Adrenal gland (tissue), 12 donors: ENCODE results near the gene HLCS. TPM values are rescaled to one million over a fixed set of nuclear protein-coding genes. Genes with fewer than 3 reads are reported as not detected.

ENCODE experiments used
- DNase-seq, 7 donors: peaks; one replicate each; pipeline ENCODE4 v3.0.0-alpha.2; 2019 to 2020
- H3K27ac ChIP-seq, 5 donors: fragments of 200-600 bp; sonication (generic) in 4 of 5; 1 replicate in 3 of 5; 2 replicates in 2 of 5; pipeline versions ENCODE4 v1.5.1 to v1.8.0; 2016 to 2020; ENCODE audit warnings: mild to moderate bottlenecking in 1 of 5
- H3K27me3 ChIP-seq: fragments of 200-600 bp; 2 replicates; pipeline ENCODE4 v1.8.0; 2021
- H3K36me3 ChIP-seq, 2 donors: fragments of 200-600 bp; replicated peaks in 1 of 2; 1 replicate in 1 of 2; 2 replicates in 1 of 2; pipeline versions ENCODE4 v1.5.1 to v1.8.0; 2018 to 2022
- H3K4me1 ChIP-seq, 2 donors: fragments of 200-600 bp; replicated peaks in 1 of 2; 1 replicate in 1 of 2; 2 replicates in 1 of 2; pipeline versions ENCODE4 v1.5.1 to v1.8.0; 2018 to 2021
- H3K4me3 ChIP-seq, 4 donors: fragments of 200-600 bp; sonication (generic) in 3 of 4; one replicate each; pipeline ENCODE4 v1.5.1; 2016 to 2018
- H3K9me3 ChIP-seq, 3 donors: fragments of 200-600 bp; sonication (generic) in 1 of 3; replicated peaks in 1 of 3; 1 replicate in 2 of 3; 2 replicates in 1 of 3; pipeline versions ENCODE4 v1.5.1 to v1.8.0; 2016 to 2021
- CTCF ChIP-seq, 6 experiments: fragments of 450-650 bp in 4 of 6; fragments of 200-600 bp in 2 of 6; sonication (generic) in 1 of 6; IDR thresholded peaks; 1 replicate in 5 of 6; 2 replicates in 1 of 6; pipeline versions ENCODE4 v1.5.1 to v1.8.0; 2016 to 2021; ENCODE audit warnings: antibody characterized with exemption in 6 of 6, mild to moderate bottlenecking in 2 of 6, moderate library complexity in 1 of 6
- POLR2A ChIP-seq, 2 donors: fragments of 450-650 bp; IDR thresholded peaks; one replicate each; pipeline ENCODE4 v1.6.1; 2017; ENCODE audit warnings: antibody characterized with exemption in 2 of 2, mild to moderate bottlenecking in 2 of 2, moderate library complexity in 1 of 2
- WGBS, 4 donors: extraction: QIAGEN DNeasy Blood & Tissue Kit in 2 of 4; methylation state at CpG; one replicate each; pipeline versions ENCODE4 v1.1.5 to v1.1.7; 2013 to 2017; 5-methylcytosine and 5-hydroxymethylcytosine counted together
- intact Hi-C, 2 donors: fragments of 100-400 bp; cut with DNase I; formaldehyde crosslinking; loops; one replicate each; pipeline versions ENCODE4 v1.14.1 to v1.15.0; 2022 to 2023
- polyA plus RNA-seq, 3 donors: library from polyadenylated mRNA; stranded (reverse); fragments of 200-250 nt in 2 of 3; fragments of 350-450 nt in 1 of 3; fragmentation: Illumina TruSeq in 1 of 3; extraction: RNeasy Lipid Tissue Mini Kit (QIAGEN cat#74804) in 1 of 3; gene quantifications; one replicate each; pipeline ENCODE4 v1.2.3, GENCODE V29; 2013 to 2014
- total RNA-seq, 9 donors: library from RNA; depleted of rRNA in 4 of 9; stranded (reverse); fragments of >200 nt in 4 of 9; fragments of 120-200 nt in 1 of 9; fragmentation: NEBNext Ultra II Directional in 1 of 9; extraction: Animal tissue kit (Norgen Biotek cat#: 25700) in 1 of 9; gene quantifications; one replicate each; pipeline versions ENCODE4 v1.1.0 to v1.2.4, GENCODE V29; 2013 to 2023
- donor health status: healthy with polysubstance abuse.
- donor health status: Bipolar disorder and iron deficiency.
- donor health status: DM: yes; HTN: yes; CAD: no.
- donor health status: DM: no; HTN: no; CAD: no.
- donor health status: DM: no; HTN: no; CAD: no.
- donor health status: DM: yes; HTN: yes; CAD: no.

HLCS gene
- total and polyA plus RNA-seq, 12 donors = 4.4 to 34.4 (median 19.8) TPM

- intact Hi-C loops = no loop called here
- 86 to 93% (median 88%) methylated on average over 4 of the region's 4 CpGs for WGBS, 4 donors
- TF ChIP-seq CTCF (IDR thresholded peaks at IDR 0.05) (no peak), POLR2A (IDR thresholded peaks at IDR 0.05) (no peak)
Measured at GRCh38 chr21:36988536-36988935, 22.1 kb upstream of the HLCS start.

GRCh38 chr21:36987845-36988244 lies 21.4 kb upstream of the HLCS start:
- H3K36me3 ChIP-seq = no peaks in the 10 kb centered on the region
- intact Hi-C loops = no loop called here
- no peak for TF ChIP-seq POLR2A (IDR thresholded peaks at IDR 0.05)

More at GRCh38 chr21:36988536-36988935, 22.1 kb upstream of the HLCS start:
- Histone ChIP-seq H3K27me3 (no peaks in the 10 kb centered on the region), H3K27ac (no peak overlapping the region), H3K9me3 (no peaks in the 10 kb centered on the region), H3K4me3 (no peak overlapping the region), H3K36me3 (no peaks in the 10 kb centered on the region), H3K4me1 (peaks cover 0 to 6% of the 10 kb centered on the region in 2 donors)
- DNase-seq = no peak

GRCh38 chr21:36985751-36986594 lies 19.5 kb upstream of the HLCS start:
- no peaks in the 10 kb centered on the region for H3K9me3 ChIP-seq
- TF ChIP-seq CTCF (IDR thresholded peaks at IDR 0.05) = no peak
- no peak for TF ChIP-seq POLR2A (IDR thresholded peaks at IDR 0.05)
- H3K27ac ChIP-seq = no peak overlapping the region
- no peaks in the 10 kb centered on the region for H3K27me3 ChIP-seq
- peaks cover 0 to 7% of the 10 kb centered on the region in 2 donors for H3K4me1 ChIP-seq
- no peaks in the 10 kb centered on the region for H3K36me3 ChIP-seq
- intact Hi-C loops = no loop called here
- DNase-seq = no peak
- H3K4me3 ChIP-seq = no peak overlapping the region
- WGBS, 4 donors = 76 to 92% (median 80%) methylated on average over 9 of the region's 9 CpGs

More at GRCh38 chr21:36987845-36988244, 21.4 kb upstream of the HLCS start:
- H3K9me3 ChIP-seq = no peaks in the 10 kb centered on the region
- H3K4me1 ChIP-seq = peaks cover 0 to 6% of the 10 kb centered on the region in 2 donors
- H3K27ac ChIP-seq = no peak overlapping the region
- DNase-seq = no peak
- no peak overlapping the region for H3K4me3 ChIP-seq
- H3K27me3 ChIP-seq = no peaks in the 10 kb centered on the region

- Histone ChIP-seq H3K36me3 (no peaks in the 10 kb centered on the region), H3K27ac (no peak overlapping the region), H3K4me3 (no peak overlapping the region), H3K27me3 (no peaks in the 10 kb centered on the region), H3K4me1 (peaks cover 0 to 10% of the 10 kb centered on the region in 2 donors), H3K9me3 (no peaks in the 10 kb centered on the region)
- TF ChIP-seq POLR2A (IDR thresholded peaks at IDR 0.05) (no peak), CTCF (IDR thresholded peaks at IDR 0.05) (no peak)
- intact Hi-C loops = no loop called here
- WGBS, 4 donors = 68 to 78% (median 74%) methylated on average over 6 of the region's 6 CpGs
- no peak for DNase-seq
Measured at GRCh38 chr21:36981977-36982700, 15.7 kb upstream of the HLCS start.
